Measurements from ENCODE around the gene FAM3C. TPM values are rescaled to one million over a fixed set of nuclear protein-coding genes. Genes with fewer than 3 reads are reported as not detected.

Gene FAM3C
- total RNA-seq, 1 experiment from 2014 or later, result 37.9 TPM

- Histone ChIP-seq H3K27me3 (ENCODE audit: low read length) (no peaks in the 10 kb centered on the region), H3K9me3 (ENCODE audit: low read length) (no peaks in the 10 kb centered on the region), H3K4me3 (ENCODE audit: low read length) (no peak overlapping the region), H3K9me2 (replicated peaks; ENCODE audit: low read length) (no peaks in the 10 kb centered on the region), H3K9ac (ENCODE audit: low read length) (no peak overlapping the region), H3F3A (ENCODE audit: low read length, unreplicated experiment) (no peaks in the 10 kb centered on the region), H3K36me3 (ENCODE audit: low read depth, low read length) (peaks cover 7% of the 10 kb centered on the region; the same call in 1 of the 2 replicates), H2AFZ (ENCODE audit: low read length) (no peak overlapping the region), H3K4me1 (ENCODE audit: insufficient read depth, low read length) (peaks cover 14% of the 10 kb centered on the region), H3K4me2 (ENCODE audit: low read length) (no peak overlapping the region), H3K79me2 (ENCODE audit: low read length) (peaks cover 78% of the 10 kb centered on the region), H3K27ac (ENCODE audit: low read length) (no peak overlapping the region), H4K20me1 (ENCODE audit: low read length) (0 out of 2 replicates have a peak, but pooled peaks cover 12% of the 10 kb centered on the region)
- no TSS peak for BruUV-seq (replicated peaks)
- ChIA-PET CTCF (no interaction called here), POLR2A (ENCODE audit: unreplicated experiment) (no interaction called here)
- DNase-seq (no peak), ATAC-seq (no peak)
- intact Hi-C loops (cut with micrococcal nuclease), result no loop called here
- no peak for TF ChIP-seq EZH2 (IDR thresholded peaks at IDR 0.05; ENCODE audit: low read length, unreplicated experiment)
- no peak for TF ChIP-seq CTCF (conservative IDR thresholded peaks at IDR 0.05; ENCODE audit: low read depth, low read length)
- no peak for TF ChIP-seq EZH2phosphoT487 (IDR thresholded peaks at IDR 0.05; ENCODE audit: borderline replicate concordance, low read length)
Observed at GRCh38 chr7:121393005-121393366, 3.1 kb downstream of the FAM3C start.

GRCh38 chr7:121392277-121393004 is 3.7 kb downstream of the FAM3C start:
- no peaks in the 10 kb centered on the region for H3F3A ChIP-seq (ENCODE audit: low read length, unreplicated experiment)
- no peak for DNase-seq
- ChIA-PET POLR2A (ENCODE audit: unreplicated experiment) (no interaction called here), CTCF (no interaction called here)
- intact Hi-C loops (cut with micrococcal nuclease), result no loop called here
- H3K9me3 ChIP-seq (ENCODE audit: low read length), result no peaks in the 10 kb centered on the region
- no peak for TF ChIP-seq EZH2 (IDR thresholded peaks at IDR 0.05; ENCODE audit: low read length, unreplicated experiment)
- TF ChIP-seq EZH2phosphoT487 (IDR thresholded peaks at IDR 0.05; ENCODE audit: borderline replicate concordance, low read length), result no peak
- no peak for TF ChIP-seq CTCF (conservative IDR thresholded peaks at IDR 0.05; ENCODE audit: low read depth, low read length)
- no peak overlapping the region for H3K9ac ChIP-seq (ENCODE audit: low read length)
- BruUV-seq (replicated peaks), result no TSS peak
- no peak overlapping the region for H3K4me2 ChIP-seq (ENCODE audit: low read length)
- H3K79me2 ChIP-seq (ENCODE audit: low read length), result peaks cover 84% of the 10 kb centered on the region
- ATAC-seq, result no peak
- no peaks in the 10 kb centered on the region for H3K9me2 ChIP-seq (replicated peaks; ENCODE audit: low read length)
- no peak overlapping the region for H3K27ac ChIP-seq (ENCODE audit: low read length)
- no peaks in the 10 kb centered on the region for H3K27me3 ChIP-seq (ENCODE audit: low read length)
- H2AFZ ChIP-seq (ENCODE audit: low read length), result no peak overlapping the region
- no peak overlapping the region for H3K4me3 ChIP-seq (ENCODE audit: low read length)
- H3K4me1 ChIP-seq (ENCODE audit: insufficient read depth, low read length), result peaks cover 14% of the 10 kb centered on the region
- H3K36me3 ChIP-seq (ENCODE audit: low read depth, low read length), result peaks cover 7% of the 10 kb centered on the region; the same call in 1 of the 2 replicates
- H4K20me1 ChIP-seq (ENCODE audit: low read length), result 0 out of 2 replicates have a peak, but pooled peaks cover 12% of the 10 kb centered on the region

GRCh38 chr7:121391686-121392085 is 4.4 kb downstream of the FAM3C start:
- Histone ChIP-seq H4K20me1 (ENCODE audit: low read length) (0 out of 2 replicates have a peak, but pooled peaks cover 12% of the 10 kb centered on the region), H3K9ac (ENCODE audit: low read length) (no peak overlapping the region), H3F3A (ENCODE audit: low read length, unreplicated experiment) (no peaks in the 10 kb centered on the region), H3K9me3 (ENCODE audit: low read length) (no peaks in the 10 kb centered on the region), H2AFZ (ENCODE audit: low read length) (no peak overlapping the region), H3K27ac (ENCODE audit: low read length) (no peak overlapping the region), H3K79me2 (ENCODE audit: low read length) (peaks cover 90% of the 10 kb centered on the region), H3K4me3 (ENCODE audit: low read length) (no peak overlapping the region), H3K9me2 (replicated peaks; ENCODE audit: low read length) (no peaks in the 10 kb centered on the region), H3K36me3 (ENCODE audit: low read depth, low read length) (peaks cover 7% of the 10 kb centered on the region; the same call in 1 of the 2 replicates), H3K4me2 (ENCODE audit: low read length) (no peak overlapping the region), H3K27me3 (ENCODE audit: low read length) (no peaks in the 10 kb centered on the region), H3K4me1 (ENCODE audit: insufficient read depth, low read length) (peaks cover 11% of the 10 kb centered on the region)
- POLR2A ChIA-PET (ENCODE audit: unreplicated experiment), result no interaction called here
- CTCF ChIA-PET, result no interaction called here
- TF ChIP-seq CTCF (conservative IDR thresholded peaks at IDR 0.05; ENCODE audit: low read depth, low read length) (no peak), EZH2 (IDR thresholded peaks at IDR 0.05; ENCODE audit: low read length, unreplicated experiment) (no peak), EZH2phosphoT487 (IDR thresholded peaks at IDR 0.05; ENCODE audit: borderline replicate concordance, low read length) (no peak)
- BruUV-seq (replicated peaks), result no TSS peak
- intact Hi-C loops (cut with micrococcal nuclease), result no loop called here
- ATAC-seq, result no peak
- no peak for DNase-seq
